GM21447 (cell line): ENCODE measurements around the gene FAM111B.
"Not testable (repeated sequence)": the region's sequence is repeated elsewhere in the genome, so short reads cannot be mapped to it uniquely, and the experiment has no call there.

Experiments
- ATAC-seq: cut with Tn5 transposase; IDR thresholded peaks from one replicate; pipeline ENCODE4 v1.9.1; 2021; ENCODE audit not compliant: unreplicated experiment

Gene FAM111B

DNA sequence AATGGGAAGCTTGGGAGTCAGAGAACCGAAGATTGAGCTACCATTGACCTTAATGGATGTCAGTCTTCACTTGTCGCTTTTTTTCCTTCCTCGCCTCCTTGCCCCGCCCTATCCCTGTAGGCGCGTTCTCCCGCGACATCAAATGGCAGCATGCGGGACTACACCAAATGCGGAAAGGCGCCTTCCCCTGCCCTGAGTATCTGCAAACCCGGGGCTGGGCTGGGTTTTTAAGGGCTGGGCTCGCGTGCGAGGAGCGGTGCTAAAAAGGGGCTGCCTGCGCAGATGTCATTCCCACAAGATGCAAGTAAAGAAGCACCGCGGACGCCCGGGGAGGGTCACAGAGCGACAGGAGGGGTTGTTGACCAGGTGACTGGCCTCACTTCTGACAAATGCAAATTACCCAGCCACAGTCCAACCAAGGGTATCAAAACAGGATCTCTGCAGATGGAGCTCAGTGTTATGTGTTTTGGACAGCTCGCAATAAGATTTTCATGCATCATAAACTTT, 4.7 kb upstream of the FAM111B start:
- ATAC-seq, result peak; percentile 59

DNA sequence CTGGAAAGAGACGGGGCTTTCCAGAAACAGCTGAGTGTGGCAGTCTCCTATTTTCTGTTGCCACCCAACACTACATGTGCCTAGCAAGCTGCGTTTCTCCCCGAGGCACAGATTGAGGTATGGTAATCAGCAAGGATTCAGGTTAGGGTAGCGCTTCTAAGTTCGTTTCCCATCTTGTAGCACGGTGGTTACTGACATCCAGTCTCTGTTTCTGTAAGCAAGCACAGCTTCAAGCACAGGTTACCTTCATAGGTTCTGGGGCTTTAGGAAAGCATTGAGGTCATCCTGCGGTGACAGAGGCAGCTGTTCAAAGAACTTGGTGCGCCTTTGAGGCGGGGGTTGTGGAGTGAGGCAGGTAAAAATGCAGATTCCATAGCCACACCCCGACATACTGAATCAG, 684 bp downstream of the FAM111B start:
- peak; percentile 38 for ATAC-seq

DNA sequence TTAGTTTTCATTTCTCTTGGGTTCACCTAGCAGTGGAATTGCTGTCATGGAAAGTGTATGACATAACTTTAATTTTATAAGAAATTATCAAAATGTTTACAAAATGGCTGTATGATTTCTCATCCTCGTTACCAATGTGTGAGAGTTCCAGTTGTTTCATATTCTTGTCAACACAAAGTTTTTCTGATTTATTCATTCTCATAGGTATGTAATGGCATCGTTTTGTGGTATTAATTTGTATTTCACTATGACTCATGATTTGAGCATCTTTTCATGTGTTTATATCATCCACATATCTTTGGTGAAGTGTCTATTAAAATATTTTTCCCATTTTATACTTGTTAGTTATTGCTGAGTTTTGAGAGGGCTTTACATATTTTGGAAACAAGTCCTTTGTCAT, 5.5 kb downstream of the FAM111B start:
- no peak for ATAC-seq

DNA sequence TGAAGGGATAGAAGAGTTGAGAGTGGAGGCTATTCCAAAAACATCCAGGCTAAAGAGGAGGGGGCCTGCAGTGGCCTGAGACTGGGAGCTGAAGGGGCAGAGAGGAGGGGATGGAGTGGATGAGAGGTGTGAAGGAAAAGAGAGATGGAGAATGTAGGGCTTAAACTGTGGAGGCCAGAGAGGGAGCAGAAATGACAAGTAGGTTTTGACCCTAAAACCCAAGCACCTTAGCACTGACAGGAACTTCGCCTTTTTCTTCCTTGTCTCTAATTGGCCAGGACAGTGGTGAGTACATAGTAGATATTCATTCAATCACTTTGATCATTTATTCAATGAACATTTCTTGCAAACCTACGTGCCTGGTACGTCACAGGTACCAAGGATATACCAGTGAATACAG, 7.3 kb downstream of the FAM111B start:
- ATAC-seq, result no peak

DNA sequence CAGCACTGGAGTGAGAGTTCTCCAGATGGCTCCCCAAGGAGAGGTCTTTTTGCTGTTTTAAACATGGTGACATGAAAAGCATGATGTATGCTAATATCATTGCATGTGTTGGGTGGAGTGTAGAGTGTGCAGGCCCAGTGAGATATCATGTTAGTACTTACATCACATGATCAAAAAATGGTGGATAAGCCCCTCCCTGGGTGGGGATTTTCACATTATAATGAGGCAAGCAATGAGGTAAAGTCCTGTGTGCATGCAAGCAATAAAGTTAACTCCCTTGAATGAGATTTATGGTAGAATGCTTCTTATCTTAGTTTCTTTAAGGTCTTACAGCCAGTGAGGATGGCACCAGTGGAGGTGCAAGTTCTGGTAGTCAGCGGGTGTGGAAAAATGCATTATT, 8.5 kb downstream of the FAM111B start:
- no peak for ATAC-seq

DNA sequence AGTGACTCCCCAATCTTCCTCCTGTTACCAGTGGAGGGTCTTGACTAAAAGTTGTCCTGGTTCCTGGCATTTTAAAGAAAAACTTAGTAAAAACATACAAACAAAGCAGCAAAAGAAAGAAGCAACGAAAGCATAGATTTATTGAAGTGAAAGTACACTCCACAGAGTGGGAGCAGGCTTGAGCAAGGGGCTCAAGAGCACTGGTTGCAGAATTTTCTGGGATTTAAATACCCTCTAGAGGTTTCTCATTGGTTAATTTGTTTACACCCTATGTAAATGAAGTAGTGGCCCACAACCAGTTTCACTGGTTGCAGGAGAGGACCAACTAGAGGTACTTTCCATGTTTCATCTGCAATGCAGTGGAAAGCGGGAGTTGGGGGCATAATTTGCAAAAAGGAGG, 10.7 kb downstream of the FAM111B start:
- no peak for ATAC-seq

DNA sequence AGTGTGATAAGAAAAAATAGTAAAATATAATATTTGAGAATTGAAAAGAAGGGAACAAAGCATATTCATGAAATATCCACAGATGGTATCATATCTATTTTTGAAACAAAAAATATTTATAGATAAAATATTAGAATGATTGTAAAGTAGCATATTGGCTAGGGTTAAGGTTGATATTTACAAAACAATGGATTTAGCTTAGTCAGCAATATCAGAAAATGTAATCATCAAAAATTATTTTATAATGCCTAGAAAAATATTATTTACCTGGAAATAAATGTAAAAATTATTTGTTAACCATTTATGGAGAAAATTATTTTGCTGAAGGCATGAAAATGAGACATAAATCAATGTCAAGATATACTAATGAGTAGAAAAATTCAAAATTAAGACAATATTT, 12.8 kb downstream of the FAM111B start:
- no peak for ATAC-seq

DNA sequence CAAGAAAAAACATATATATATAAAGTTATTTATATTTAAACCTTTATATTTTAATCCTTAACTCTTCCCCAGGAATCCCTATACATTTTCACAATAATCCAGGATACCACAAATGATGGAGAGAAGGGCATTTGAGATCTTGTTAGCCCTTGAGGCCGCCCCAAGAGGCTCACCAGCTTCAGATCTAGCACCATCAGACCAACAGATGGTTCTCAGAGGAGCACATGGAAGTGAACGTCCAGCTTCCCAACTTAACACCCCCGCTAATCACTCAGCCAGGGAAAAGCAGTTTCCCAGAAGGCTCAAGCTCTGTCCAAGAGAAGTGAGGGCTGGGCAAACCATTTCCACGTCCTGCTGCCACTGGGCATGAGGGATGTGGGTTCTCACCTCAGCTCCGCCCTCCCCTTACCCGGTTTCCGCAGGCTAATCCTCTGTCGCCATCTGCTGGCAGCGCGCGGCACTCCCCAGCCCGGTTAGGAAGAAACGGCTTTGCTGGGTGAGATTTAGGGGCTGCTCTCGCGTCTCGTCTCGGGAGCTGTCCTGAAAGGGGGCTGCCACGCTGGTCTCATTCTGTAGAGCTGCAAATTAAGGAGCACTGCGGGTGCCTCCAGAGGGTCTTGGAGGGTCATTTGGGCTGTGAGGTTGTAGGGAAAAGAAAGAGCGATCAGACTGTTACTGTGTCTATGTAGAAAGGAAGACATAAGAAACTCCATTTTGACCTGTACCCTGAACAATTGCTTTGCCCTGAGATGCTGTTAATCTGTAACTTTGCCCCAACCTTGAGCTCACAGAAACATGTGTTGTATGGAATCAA, 28.8 kb downstream of the FAM111B start:
- peak; percentile 96 for ATAC-seq

DNA sequence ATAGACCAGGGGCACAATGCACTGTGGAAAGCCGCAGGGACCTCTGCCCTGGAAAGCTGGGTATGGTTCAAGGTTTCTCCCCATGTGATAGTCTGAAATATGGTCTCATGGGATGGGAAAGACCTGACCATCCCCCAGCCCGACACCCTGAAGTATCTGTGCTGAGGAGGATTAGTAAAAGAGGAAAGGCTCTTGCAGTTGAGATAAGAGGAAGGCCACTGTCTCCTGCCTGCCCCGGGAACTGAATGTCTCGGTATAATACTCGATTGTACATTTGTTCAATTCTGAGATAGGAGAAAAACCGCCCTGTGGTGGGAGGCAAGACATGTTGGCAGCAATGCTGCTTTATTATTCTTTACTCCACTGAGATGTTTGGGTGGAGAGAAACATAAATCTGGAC, 29.5 kb downstream of the FAM111B start:
- ATAC-seq, result not testable (repeated sequence)

DNA sequence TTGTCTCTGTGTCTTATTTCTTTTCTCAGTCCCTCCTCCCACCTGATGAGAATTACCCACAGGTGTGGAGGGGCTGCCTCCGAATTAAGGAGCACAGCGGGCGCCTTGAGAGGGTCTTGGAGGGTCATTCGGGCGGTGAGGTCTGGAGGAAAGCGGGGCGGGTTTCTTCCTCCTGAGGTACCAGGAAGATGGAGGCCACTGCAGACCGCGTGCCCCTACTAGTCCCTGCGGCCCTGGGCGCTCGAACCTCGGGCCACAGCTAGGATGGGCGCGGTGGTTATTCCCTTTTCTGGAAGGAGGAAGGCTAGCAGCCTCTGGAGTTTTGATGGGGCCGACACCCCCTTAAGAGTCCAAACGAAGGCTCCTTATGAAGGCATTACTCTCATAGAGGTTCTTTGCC, 30.2 kb downstream of the FAM111B start:
- no peak for ATAC-seq

DNA sequence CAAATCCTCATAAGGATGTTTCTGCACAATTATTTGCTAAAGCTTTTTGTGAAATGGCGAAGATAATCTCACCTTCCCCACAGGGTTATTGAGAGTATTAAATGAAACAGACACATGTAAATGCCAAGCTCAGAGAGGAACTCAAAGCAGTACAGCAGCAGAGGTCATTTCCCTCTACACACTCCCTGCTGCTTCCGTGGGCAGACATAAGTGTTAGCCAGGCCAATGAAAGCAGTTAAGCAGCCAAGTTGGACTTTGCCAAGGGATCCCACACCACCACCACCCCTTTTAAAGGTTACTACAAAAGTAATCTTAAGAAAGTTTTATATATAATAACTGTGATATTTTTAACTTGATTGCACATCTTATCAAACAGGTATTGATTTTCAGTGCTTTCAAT, 31.6 kb downstream of the FAM111B start:
- ATAC-seq, result no peak

DNA sequence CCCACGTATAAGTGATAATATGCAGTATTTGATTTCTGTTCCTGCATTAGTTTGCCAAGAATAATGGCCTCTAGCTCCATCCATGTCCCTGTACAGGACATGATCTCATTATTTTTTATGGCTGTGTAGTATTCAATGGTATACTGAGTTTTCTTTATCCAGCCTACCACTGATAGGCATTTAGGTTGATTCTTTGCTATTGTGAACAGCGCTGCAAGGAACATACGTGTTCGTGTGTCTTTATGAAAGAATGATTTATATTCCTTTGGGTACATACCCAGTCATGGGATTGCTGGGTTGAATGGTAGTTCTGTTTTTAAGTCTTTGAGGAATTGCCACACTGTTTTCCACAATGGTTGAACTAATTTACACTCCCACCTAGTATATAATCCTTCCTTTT, 34.2 kb downstream of the FAM111B start:
- no peak for ATAC-seq

DNA sequence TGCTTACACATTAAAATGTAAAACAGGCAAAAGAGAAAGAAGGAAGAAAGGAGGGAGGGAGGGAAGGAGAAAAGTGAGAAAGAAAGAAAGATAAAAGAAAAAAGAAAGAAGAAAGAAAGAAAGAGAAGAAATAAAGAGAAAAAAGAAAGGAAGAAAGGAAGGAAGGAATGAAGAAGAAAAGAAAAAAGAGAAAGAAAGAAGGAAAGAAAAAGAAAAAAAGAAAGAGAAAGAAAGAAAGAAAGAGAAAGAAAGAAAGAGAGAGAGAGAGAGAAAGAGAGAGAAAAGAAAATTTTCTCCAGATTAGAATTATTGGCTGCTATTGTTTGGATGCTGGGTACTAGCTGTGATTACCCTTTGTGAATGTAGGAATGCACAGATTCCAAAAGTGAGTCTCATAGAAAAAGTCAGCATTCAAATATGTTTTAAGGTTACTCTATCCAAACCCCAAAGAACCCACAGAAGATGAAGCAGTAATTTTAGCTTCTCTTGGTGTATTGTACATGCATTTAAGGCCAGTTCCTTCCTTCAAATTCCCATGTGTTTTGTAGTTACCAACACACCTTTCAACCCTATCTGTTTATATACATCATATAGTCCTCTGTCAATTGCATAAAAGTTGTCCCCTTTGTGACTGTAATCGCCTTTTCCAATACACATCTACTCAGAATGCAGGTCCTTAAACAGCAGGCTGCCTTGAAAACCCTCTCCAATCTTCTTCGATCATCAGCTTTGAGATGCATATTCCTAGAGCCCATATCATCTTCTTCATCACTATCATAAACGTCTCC, 34.8 kb downstream of the FAM111B start:
- no peak for ATAC-seq

DNA sequence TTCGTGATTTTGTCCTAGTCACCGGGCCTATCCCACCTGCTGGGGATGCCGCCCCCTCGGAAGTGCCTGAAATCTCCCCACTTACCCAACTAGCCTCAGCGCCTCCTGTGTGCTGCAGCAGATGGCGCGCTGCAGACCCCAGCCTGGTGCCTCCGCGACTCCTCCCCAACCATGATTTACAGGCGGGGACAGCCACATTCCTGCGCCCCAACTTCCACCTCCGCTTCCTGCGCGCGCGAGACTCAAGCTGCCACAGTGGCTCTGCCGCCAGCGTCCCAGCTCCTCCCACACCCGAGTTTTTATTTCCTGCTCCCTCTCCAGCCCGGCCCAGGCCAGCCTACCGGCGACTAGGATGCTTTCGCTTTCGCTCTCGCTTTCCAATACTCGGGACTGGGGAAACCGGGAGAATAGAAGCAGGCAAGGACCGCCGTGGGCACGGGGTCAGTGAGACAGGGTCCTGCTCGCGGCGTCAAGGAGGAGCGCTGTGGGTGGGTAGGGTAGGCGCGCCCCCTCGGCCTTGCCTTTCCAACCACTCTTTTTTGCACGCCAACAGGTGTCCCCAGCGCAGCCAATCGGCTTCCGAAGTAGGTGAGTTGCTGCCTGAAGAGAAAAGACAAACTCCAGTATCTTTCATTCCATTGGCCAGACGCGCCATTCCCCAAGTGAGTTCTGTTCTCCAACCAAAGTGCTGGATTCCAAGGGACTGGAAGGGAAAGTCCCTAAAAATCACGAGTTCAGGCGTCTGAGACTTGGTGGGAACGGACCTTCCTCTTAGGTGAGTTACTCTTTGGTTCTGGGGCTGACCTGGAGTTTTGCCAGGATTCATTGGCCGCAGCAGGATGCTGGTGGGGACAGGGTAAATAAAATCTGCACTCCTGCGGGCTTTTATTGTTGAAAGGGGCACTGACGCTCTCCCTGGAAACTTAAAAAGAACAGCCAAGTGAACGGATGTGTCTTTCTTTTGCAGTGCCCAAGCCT, 35.8 kb downstream of the FAM111B start, which contains the start of gene FAM111A:
Gene FAM111A, plus strand, starts transcription at position 327 of the 978 bp plus-strand sequence. CDS start 6,017 bp downstream, outside the sequence.
- ATAC-seq, result peak; percentile 75

DNA sequence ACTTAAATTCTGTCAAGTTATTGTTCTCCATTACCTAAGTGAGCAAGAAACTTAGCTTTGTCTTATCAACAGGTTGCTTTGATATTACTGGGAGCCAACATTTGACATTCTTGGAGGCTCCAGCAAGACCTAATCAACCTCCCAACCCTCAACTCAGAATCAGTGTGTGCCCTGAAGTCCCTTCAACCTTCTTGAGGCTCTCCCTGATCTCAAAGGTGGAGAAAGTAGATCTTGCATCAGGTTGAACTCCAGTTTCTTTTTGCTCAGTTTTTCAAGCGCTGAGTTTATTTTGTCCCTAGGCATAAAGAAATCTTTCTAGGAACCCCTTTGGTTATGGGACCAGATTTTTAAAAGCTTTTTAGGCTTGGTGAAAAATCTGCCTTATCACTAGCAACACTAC, 37.1 kb downstream of the FAM111B start:
- ATAC-seq, result no peak

DNA sequence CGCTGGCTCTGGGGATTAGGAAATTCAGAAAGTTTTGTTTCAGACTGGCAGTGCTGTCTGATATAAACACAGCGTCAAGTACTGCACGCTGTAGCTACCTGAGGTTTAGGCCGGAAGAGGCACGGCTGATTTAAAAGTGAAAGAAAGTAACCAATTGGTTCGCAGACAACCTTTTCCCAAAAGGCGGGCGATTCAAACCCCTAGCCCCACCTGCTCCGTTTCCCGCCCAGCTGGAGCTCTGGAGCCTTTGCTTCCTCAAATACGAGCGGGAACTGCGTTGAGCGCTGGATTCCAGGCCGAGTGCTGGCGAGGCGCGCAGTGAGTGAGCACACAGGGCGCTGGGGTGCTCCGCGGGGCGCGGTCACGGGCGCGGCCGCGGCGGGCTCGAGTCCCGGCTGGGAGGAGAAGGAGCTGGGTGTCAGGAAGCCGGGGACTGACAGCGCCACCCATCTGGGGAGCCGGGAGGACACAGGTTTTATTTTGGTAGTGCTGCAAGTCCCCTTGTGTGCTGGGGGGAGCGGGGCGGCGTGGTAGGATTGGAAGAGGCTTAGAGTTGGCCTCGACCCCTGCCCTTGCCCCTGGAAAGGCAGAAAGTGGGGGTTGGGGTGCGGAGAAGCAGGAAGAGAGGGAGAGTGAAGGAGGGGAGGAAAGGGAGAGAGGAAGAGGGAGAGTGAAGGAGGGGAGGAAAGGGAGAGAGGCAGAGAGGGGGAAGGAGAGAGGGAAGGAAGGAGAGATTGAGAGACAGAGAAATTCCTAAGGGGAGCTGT, 37.7 kb downstream of the FAM111B start:
- peak; percentile 51 for ATAC-seq

DNA sequence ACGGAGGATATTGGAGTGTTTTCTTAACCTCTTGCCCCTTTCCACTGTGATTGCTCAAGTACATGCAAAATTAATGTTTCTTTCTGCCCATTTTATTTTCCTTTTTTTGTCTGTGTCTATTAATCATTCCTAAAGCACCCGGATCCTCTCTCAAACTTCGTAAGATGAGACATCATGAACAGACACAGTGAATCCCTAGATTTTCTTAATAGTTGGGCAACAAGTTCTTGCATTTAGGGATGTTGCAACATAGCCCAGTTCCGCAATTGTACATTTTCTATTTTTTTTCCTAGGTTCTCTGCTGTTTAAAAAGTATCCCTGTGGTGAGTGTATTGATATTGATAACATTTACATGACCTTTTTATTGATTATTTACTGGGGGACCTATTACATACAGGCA, 38.5 kb downstream of the FAM111B start:
- ATAC-seq, result no peak

DNA sequence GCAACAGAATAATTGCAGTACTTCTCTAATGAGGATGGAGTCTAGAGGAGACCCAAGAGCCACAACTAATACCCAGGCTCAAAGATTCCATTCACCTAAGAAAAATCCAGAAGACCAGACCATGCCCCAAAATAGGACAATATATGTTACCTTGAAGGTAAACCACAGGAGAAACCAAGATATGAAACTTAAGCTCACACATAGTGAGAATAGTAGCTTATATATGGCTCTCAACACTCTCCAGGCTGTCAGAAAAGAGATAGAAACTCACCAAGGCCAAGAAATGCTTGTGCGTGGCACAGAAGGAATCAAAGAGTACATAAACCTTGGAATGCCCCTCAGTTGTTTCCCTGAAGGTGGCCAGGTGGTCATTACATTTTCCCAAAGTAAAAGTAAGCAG, 44.7 kb downstream of the FAM111B start:
- ATAC-seq, result peak; percentile 67

DNA sequence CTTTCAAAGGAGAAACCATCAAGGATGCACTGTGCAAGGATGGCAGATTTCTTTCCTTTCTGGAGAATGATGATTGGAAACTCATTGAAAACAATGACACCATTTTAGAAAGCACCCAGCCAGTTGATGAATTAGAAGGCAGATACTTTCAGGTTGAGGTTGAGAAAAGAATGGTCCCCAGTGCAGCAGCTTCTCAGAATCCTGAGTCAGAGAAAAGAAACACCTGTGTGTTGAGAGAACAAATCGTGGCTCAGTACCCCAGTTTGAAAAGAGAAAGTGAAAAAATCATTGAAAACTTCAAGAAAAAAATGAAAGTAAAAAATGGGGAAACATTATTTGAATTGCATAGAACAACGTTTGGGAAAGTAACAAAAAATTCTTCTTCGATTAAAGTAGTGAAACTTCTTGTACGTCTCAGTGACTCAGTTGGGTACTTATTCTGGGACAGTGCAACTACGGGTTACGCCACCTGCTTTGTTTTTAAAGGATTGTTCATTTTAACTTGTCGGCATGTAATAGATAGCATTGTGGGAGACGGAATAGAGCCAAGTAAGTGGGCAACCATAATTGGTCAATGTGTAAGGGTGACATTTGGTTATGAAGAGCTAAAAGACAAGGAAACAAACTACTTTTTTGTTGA, 45.4 kb downstream of the FAM111B start:
- peak; percentile 88 for ATAC-seq

DNA sequence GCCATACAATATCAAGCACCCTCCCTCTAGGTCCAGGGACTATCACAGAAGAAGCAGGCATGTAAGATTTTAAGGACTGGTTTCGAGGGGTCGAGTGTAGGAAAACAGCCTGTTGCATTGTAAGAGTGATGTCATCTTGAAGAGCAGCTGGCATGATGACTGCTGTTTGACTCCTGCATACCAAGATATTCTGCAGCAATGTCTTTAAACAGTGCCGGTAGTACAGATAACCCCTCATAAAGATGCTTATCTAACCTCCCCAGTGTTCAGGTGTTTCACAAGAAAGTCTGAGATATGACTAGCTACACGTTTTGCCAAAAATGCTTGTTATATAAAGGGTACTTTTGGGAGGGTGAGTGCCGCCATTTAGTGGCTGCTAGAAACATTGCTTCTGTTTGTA, 47.6 kb downstream of the FAM111B start:
- ATAC-seq, result no peak
